H1 (cell line): ENCODE data around the gene UNC119B. TPM values are rescaled to one million over a fixed set of nuclear protein-coding genes. Genes with fewer than 3 reads are reported as not detected.

ENCODE experiments used
- CTCF ChIA-PET: fragments of 300-600 bp; sonication (Branson Sonifier 250); formaldehyde crosslinking; loops from one replicate; lab custom pipeline; 2021; ENCODE audit not compliant: partially characterized antibody; lab: Charles Lee
- POLR2A ChIA-PET: fragments of 300-600 bp; sonication (Branson Sonifier 250); formaldehyde crosslinking; loops from one replicate; lab custom pipeline; 2021; ENCODE audit warnings: inconsistent platforms; ENCODE audit not compliant: partially characterized antibody; lab: Charles Lee
- DNase-seq, 2 experiments: peaks; one replicate each; pipeline versions ENCODE4 v3.0.0 to v3.0.0-alpha.2; 2010 to 2022; ENCODE audit warnings: low spot score in 2 of 2, low read depth in 1 of 2, mixed read lengths in 1 of 2
- FAIRE-seq: peaks from 2 replicates; lab custom pipeline; 2011; peaks lifted over from hg19 to GRCh38; lab: Jason Lieb, UNC
- H2AFZ ChIP-seq: 2 replicates; pipeline ENCODE4 v1.8.1; 2012; ENCODE audit warnings: low read length, inconsistent platforms
- H2AK5ac ChIP-seq: 2 replicates; pipeline ENCODE4 v1.6.1; 2013; ENCODE audit warnings: low read depth, low read length
- H2BK120ac ChIP-seq: replicated peaks from 2 replicates; pipeline ENCODE3; 2013; ENCODE audit warnings: low read depth, low read length, inconsistent platforms
- H2BK12ac ChIP-seq: 2 replicates; pipeline ENCODE4 v1.6.1; 2013; ENCODE audit warnings: low read depth, low read length
- H2BK15ac ChIP-seq: 2 replicates; pipeline ENCODE4 v1.6.1; 2013; ENCODE audit warnings: low read length
- H2BK20ac ChIP-seq: 2 replicates; pipeline ENCODE4 v1.6.1; 2013; ENCODE audit warnings: low read length
- H2BK5ac ChIP-seq: 2 replicates; pipeline ENCODE4 v1.6.1; 2013; ENCODE audit warnings: low read depth, low read length
- H3K14ac ChIP-seq: 2 replicates; pipeline ENCODE4 v1.6.1; 2013; ENCODE audit warnings: inconsistent platforms; ENCODE audit not compliant: insufficient read length
- H3K18ac ChIP-seq: 2 replicates; pipeline ENCODE4 v1.6.1; 2013; ENCODE audit warnings: low read length; ENCODE audit errors: extremely low read depth
- H3K23ac ChIP-seq: 2 replicates; pipeline ENCODE4 v1.6.1; 2013; ENCODE audit warnings: inconsistent platforms; ENCODE audit not compliant: insufficient read length
- H3K23me2 ChIP-seq: 2 replicates; pipeline ENCODE4 v1.6.1; 2013; ENCODE audit warnings: low read depth, low read length
- H3K27ac ChIP-seq: 2 replicates; pipeline ENCODE4 v1.6.1; 2011; ENCODE audit warnings: low read depth, low read length, inconsistent platforms
- H3K27me3 ChIP-seq, 4 experiments: replicated peaks in 1 of 4; 1 replicate in 1 of 4; 2 replicates in 3 of 4; pipeline versions ENCODE4 v1.6.1 to v1.8.1; 2011 to 2013; ENCODE audit warnings: low read length in 3 of 4, mild to moderate bottlenecking in 3 of 4, inconsistent platforms in 2 of 4, mixed read lengths in 2 of 4, moderate library complexity in 1 of 4; ENCODE audit not compliant: control insufficient read depth in 3 of 4, insufficient read depth in 3 of 4; ENCODE audit errors: extremely low read depth in 1 of 4
- H3K36me3 ChIP-seq, 4 experiments: 2 replicates each; pipeline versions ENCODE4 v1.6.1 to v1.8.1; 2011 to 2013; ENCODE audit warnings: mild to moderate bottlenecking in 4 of 4, low read length in 3 of 4, moderate library complexity in 2 of 4, control low read depth in 1 of 4, inconsistent platforms in 1 of 4; ENCODE audit not compliant: insufficient read depth in 4 of 4, control insufficient read depth in 2 of 4
- H3K4ac ChIP-seq: replicated peaks from 2 replicates; pipeline ENCODE3; 2013; ENCODE audit warnings: low read length, low read depth, mixed read lengths, inconsistent platforms; ENCODE audit not compliant: insufficient read length
- H3K4me1 ChIP-seq, 4 experiments: replicated peaks in 1 of 4; 1 replicate in 1 of 4; 2 replicates in 3 of 4; pipeline versions ENCODE4 v1.6.1 to v1.8.1; 2011 to 2013; ENCODE audit warnings: low read length in 3 of 4, inconsistent platforms in 2 of 4, mixed read lengths in 1 of 4; ENCODE audit not compliant: insufficient read depth in 4 of 4, control insufficient read depth in 3 of 4
- H3K4me2 ChIP-seq, 2 experiments: 2 replicates each; pipeline versions ENCODE4 v1.6.1 to v1.8.1; 2011 to 2013; ENCODE audit warnings: low read depth in 2 of 2, low read length in 2 of 2, control low read depth in 1 of 2, inconsistent platforms in 1 of 2, mild to moderate bottlenecking in 1 of 2; ENCODE audit not compliant: insufficient read depth in 1 of 2
- H3K4me3 ChIP-seq, 4 experiments: fragments of 200-600, 300-600 bp in 1 of 4; sonication (generic), shearing (Covaris generic), sonication (Bioruptor Twin) in 1 of 4; 2 replicates each; pipeline versions ENCODE4 v1.5.1 to v1.8.1; 2011 to 2016; ENCODE audit warnings: low read length in 4 of 4, low read depth in 3 of 4, control low read depth in 2 of 4, inconsistent platforms in 2 of 4, mild to moderate bottlenecking in 2 of 4, mixed read lengths in 1 of 4, moderate library complexity in 1 of 4; ENCODE audit not compliant: insufficient read depth in 2 of 4; ENCODE audit errors: extremely low read depth in 1 of 4
- H3K56ac ChIP-seq: replicated peaks from 2 replicates; pipeline ENCODE3; 2013; ENCODE audit warnings: low read depth, mild to moderate bottlenecking, mixed read lengths, low read length, inconsistent platforms; ENCODE audit not compliant: insufficient read length
- H3K79me1 ChIP-seq: 2 replicates; pipeline ENCODE4 v1.6.1; 2013; ENCODE audit warnings: low read depth, low read length, control low read depth
- H3K79me2 ChIP-seq, 2 experiments: 2 replicates each; pipeline versions ENCODE4 v1.6.1 to v1.8.1; 2012 to 2013; ENCODE audit warnings: low read length in 2 of 2, mild to moderate bottlenecking in 2 of 2, inconsistent platforms in 1 of 2; ENCODE audit not compliant: insufficient read depth in 2 of 2, control insufficient read depth in 1 of 2
- H3K9ac ChIP-seq, 4 experiments: replicated peaks in 1 of 4; 1 replicate in 1 of 4; 2 replicates in 3 of 4; pipeline versions ENCODE4 v1.6.1 to v1.8.1; 2011 to 2013; ENCODE audit warnings: low read depth in 3 of 4, low read length in 3 of 4, control low read depth in 2 of 4, mild to moderate bottlenecking in 2 of 4, moderate library complexity in 2 of 4, inconsistent platforms in 1 of 4; ENCODE audit errors: extremely low read depth in 1 of 4
- H3K9me3 ChIP-seq, 2 experiments: 2 replicates each; pipeline versions ENCODE4 v1.6.1 to v1.8.1; 2012 to 2013; ENCODE audit warnings: mild to moderate bottlenecking in 2 of 2, moderate library complexity in 2 of 2, control low read depth in 1 of 2, inconsistent platforms in 1 of 2, low read depth in 1 of 2, low read length in 1 of 2, mixed read lengths in 1 of 2; ENCODE audit not compliant: insufficient read depth in 2 of 2
- H4K20me1 ChIP-seq, 2 experiments: replicated peaks in 1 of 2; 2 replicates each; pipeline versions ENCODE3 to v1.8.1; 2011 to 2013; ENCODE audit warnings: inconsistent platforms in 2 of 2, low read length in 2 of 2, mild to moderate bottlenecking in 1 of 2; ENCODE audit not compliant: insufficient read depth in 2 of 2, control insufficient read depth in 1 of 2
- H4K5ac ChIP-seq: 2 replicates; pipeline ENCODE4 v1.6.1; 2013; ENCODE audit warnings: low read length, low read depth, mixed read lengths, inconsistent platforms; ENCODE audit not compliant: insufficient read length
- H4K8ac ChIP-seq: 2 replicates; pipeline ENCODE4 v1.8.0; 2013; ENCODE audit warnings: mild to moderate bottlenecking, moderate library complexity, low read length, inconsistent platforms; ENCODE audit not compliant: insufficient read depth; ENCODE audit errors: extremely low read depth
- H4K91ac ChIP-seq: replicated peaks from 2 replicates; pipeline ENCODE3; 2013; ENCODE audit warnings: low read length, mixed read lengths, inconsistent platforms; ENCODE audit not compliant: insufficient read length
- whole genome bisulfite sequencing, 2 experiments: shearing (Covaris generic) in 1 of 2; methylation state at CpG; one replicate each; pipeline versions ENCODE4 v1.1.6 to v1.1.7; 2013 to 2015; ENCODE audit warnings: low lambda C conversion rate in 2 of 2, mixed read lengths in 2 of 2, inconsistent platforms in 1 of 2, low coverage in 1 of 2, missing lambda C conversion rate in 1 of 2; ENCODE audit not compliant: insufficient replicate concordance in 2 of 2, insufficient coverage in 1 of 2, insufficient read length in 1 of 2; ENCODE audit errors: extremely low coverage in 1 of 2, missing lambda C conversion rate in 1 of 2; 5-methylcytosine and 5-hydroxymethylcytosine counted together
- polyA plus RNA-seq, 7 experiments: library from polyadenylated mRNA; depleted of rRNA in 3 of 7; stranded (reverse) in 5 of 7; unstranded in 2 of 7; fragments of >200 nt in 5 of 7; fragments of 200-250 nt in 2 of 7; gene quantifications; 1 replicate in 5 of 7; 2 replicates in 1 of 7; 4 replicates in 1 of 7; pipeline versions ENCODE4 v1.2.1 to v1.2.3, GENCODE V29; 2011 to 2013; ENCODE audit warnings: missing spikeins in 2 of 7, mixed read lengths in 2 of 7
- total RNA-seq: library from RNA; stranded (reverse); fragmentation: NEBNext Ultra II Directional; extraction: Animal tissue kit (Norgen Biotek cat#: 25700); gene quantifications from 2 replicates; pipeline ENCODE4 v1.2.1, GENCODE V29; 2021

Gene UNC119B
- total and polyA plus RNA-seq, 2 of the 8 experiments (the other 6 are each of a cell fraction or from before 2014, with no cell fraction given): 40.5 to 50.1 TPM

- FAIRE-seq: no peak
Observed at GRCh38 chr12:120711411-120711810, 1.2 kb downstream of the UNC119B start.

More at GRCh38 chr12:120711411-120711810, 1.2 kb downstream of the UNC119B start:
- H4K5ac ChIP-seq: no peak overlapping the region
- H3K4ac ChIP-seq: no peak overlapping the region
- no peak overlapping the region for H3K27ac ChIP-seq
- peaks cover 5 to 13% (median 9%) of the 10 kb centered on the region in 4 experiments; a peak in 6 of 7 replicates for H3K4me1 ChIP-seq
- H2BK20ac ChIP-seq: no peak overlapping the region
- peaks cover 0 to 28% of the 10 kb centered on the region in 2 experiments; a peak in 2 of 4 replicates for H3K79me2 ChIP-seq
- no peak overlapping the region for H2BK12ac ChIP-seq
- H4K20me1 ChIP-seq: peaks cover 2 to 6% of the 10 kb centered on the region in 2 experiments
- ChIA-PET POLR2A (interaction anchor here (0.6 to 5.4 kb wide), 10 partner anchors 11 to 132 kb away, joined by 3 to 42 read pairs (median 6); partner anchors contain the start of genes ACADS and MLEC), CTCF (interaction anchor here (0.6 to 5.4 kb wide), 12 partner anchors 14 to 299 kb away, joined by 3 to 56 read pairs (median 4); partner anchors contain the start of gene ACADS)
- peak overlapping the region; percentile 22; the same call in 1 of the 2 replicates for H2BK5ac ChIP-seq
- peaks cover 5% of the 10 kb centered on the region; the same call in 1 of the 2 replicates for H3K23me2 ChIP-seq
- no peak overlapping the region for H4K91ac ChIP-seq
- H2BK15ac ChIP-seq: 0 out of 2 replicates have a peak overlapping the region, but pooled peaks have one; percentile 19
- no peak overlapping the region for H3K56ac ChIP-seq
- peak overlapping the region; percentile 72 to 95 (median 87) for H3K4me3 ChIP-seq
- H3K23ac ChIP-seq: no peak overlapping the region
- WGBS, 2 experiments: 47% methylated on average over 6 of the region's 6 CpGs; no CpG with 5 or more reads in 1 of the 2 experiments
- no peak for DNase-seq
- 0 out of 2 replicates have a peak overlapping the region, but pooled peaks have one; percentile 42 for H2AK5ac ChIP-seq
- H3K36me3 ChIP-seq: peaks cover 11 to 34% (median 22%) of the 10 kb centered on the region in 4 experiments; a peak in 7 of 8 replicates
- peaks cover 11% of the 10 kb centered on the region for H3K79me1 ChIP-seq
- H3K4me2 ChIP-seq: peak overlapping the region; percentile 85 to 88
- H2BK120ac ChIP-seq: no peak overlapping the region
- no peak overlapping the region for H3K14ac ChIP-seq
- H3K27me3 ChIP-seq: no peaks in the 10 kb centered on the region
- 0 out of 2 replicates have a peak overlapping the region, but pooled peaks have one; percentile 42 for H3K18ac ChIP-seq
- no peak overlapping the region for H4K8ac ChIP-seq
- no peaks in the 10 kb centered on the region for H3K9me3 ChIP-seq
- H2AFZ ChIP-seq: no peak overlapping the region
- H3K9ac ChIP-seq: peak overlapping the region in 3 of 4 experiments; percentile 26 to 82 (median 39); a peak in 2 of 7 replicates
